Measurements from ENCODE around the gene PPM1F.
A peak's percentile ranks its signal among the peaks of the same experiment; 100 is the strongest.

Gene PPM1F

GRCh38 chr22:21958360-21959273 lies 6.0 kb upstream of the PPM1F start:
- Histone ChIP-seq H3K4me1 (no peaks in the 10 kb centered on the region), H3K36me3 (peaks cover 19 to 61% (median 55%) of the 10 kb centered on the region in 3 donors), H3K27ac (no peak overlapping the region), H3K4me3 (no peak overlapping the region), H3K27me3 (no peaks in the 10 kb centered on the region), H3K9me3 (no peaks in the 10 kb centered on the region)
- no peak for TF ChIP-seq CTCF (IDR thresholded peaks at IDR 0.05)
- no peak for DNase-seq
- intact Hi-C loops (cut with DNase I; ENCODE audit: low total_unique reads): no loop called here

- peaks cover 0 to 33% (median 15%) of the 10 kb centered on the region in 4 donors for H3K4me1 ChIP-seq
- H3K9me3 ChIP-seq: no peaks in the 10 kb centered on the region
- peak overlapping the region; percentile 59 to 66 for H3K27ac ChIP-seq
- no peaks in the 10 kb centered on the region for H3K27me3 ChIP-seq
- no peak for TF ChIP-seq CTCF (IDR thresholded peaks at IDR 0.05)
- intact Hi-C loops (cut with DNase I; ENCODE audit: low total_unique reads): loop anchor here (5.0 kb wide), 1 partner anchor 240 kb away; no protein-coding TSS in a partner anchor
- no peak for DNase-seq
- H3K36me3 ChIP-seq: no peaks in the 10 kb centered on the region
- peak overlapping the region; percentile 62 to 81 for H3K4me3 ChIP-seq
Observed at GRCh38 chr22:21951931-21952465, 650 bp downstream of the PPM1F start.

- no peak overlapping the region for H3K4me3 ChIP-seq
Observed at GRCh38 chr22:21951062-21951461, 1.6 kb downstream of the PPM1F start.

GRCh38 chr22:21949948-21950347 lies 2.7 kb downstream of the PPM1F start:
- H3K9me3 ChIP-seq: no peaks in the 10 kb centered on the region
- peaks cover 0 to 13% (median 7%) of the 10 kb centered on the region in 3 donors for H3K36me3 ChIP-seq
- no peaks in the 10 kb centered on the region for H3K27me3 ChIP-seq
- H3K4me3 ChIP-seq: no peak overlapping the region
- DNase-seq: no peak
- intact Hi-C loops (cut with DNase I; ENCODE audit: low total_unique reads): loop anchor here (5.0 kb wide), 1 partner anchor 238 kb away; no protein-coding TSS in a partner anchor
- peaks cover 0 to 43% (median 23%) of the 10 kb centered on the region in 4 donors for H3K4me1 ChIP-seq
- no peak overlapping the region for H3K27ac ChIP-seq
- TF ChIP-seq CTCF (IDR thresholded peaks at IDR 0.05): no peak

More at GRCh38 chr22:21951062-21951461, 1.6 kb downstream of the PPM1F start:
- Histone ChIP-seq H3K27me3 (no peaks in the 10 kb centered on the region), H3K4me1 (peaks cover 0 to 41% (median 23%) of the 10 kb centered on the region in 4 donors), H3K9me3 (no peaks in the 10 kb centered on the region), H3K36me3 (peaks cover 0 to 2% (median 0%) of the 10 kb centered on the region in 3 donors), H3K27ac (no peak overlapping the region)
- TF ChIP-seq CTCF (IDR thresholded peaks at IDR 0.05): no peak
- no peak for DNase-seq
- intact Hi-C loops (cut with DNase I; ENCODE audit: low total_unique reads): loop anchor here (5.0 kb wide), 1 partner anchor 239 kb away; no protein-coding TSS in a partner anchor

GRCh38 chr22:21949569-21949918 lies 3.1 kb downstream of the PPM1F start:
- H3K4me3 ChIP-seq: no peak overlapping the region
- no peaks in the 10 kb centered on the region for H3K9me3 ChIP-seq
- H3K4me1 ChIP-seq: peaks cover 0 to 43% (median 23%) of the 10 kb centered on the region in 4 donors
- TF ChIP-seq CTCF (IDR thresholded peaks at IDR 0.05): no peak
- H3K36me3 ChIP-seq: peaks cover 0 to 17% (median 11%) of the 10 kb centered on the region in 3 donors
- no peaks in the 10 kb centered on the region for H3K27me3 ChIP-seq
- intact Hi-C loops (cut with DNase I; ENCODE audit: low total_unique reads): no loop called here
- DNase-seq: no peak
- no peak overlapping the region for H3K27ac ChIP-seq

All from tibial artery (tissue), 4 donors.